A673 (cell line): ENCODE results near the gene OR2T35. TPM values are rescaled to one million over a fixed set of nuclear protein-coding genes. Genes with fewer than 3 reads are reported as not detected.

Source experiments
- BruUV-seq: library from RNA; stranded (reverse); fragments of 400-500 nt; replicated peaks from 2 replicates; lab custom pipeline; 2021; lab: Mats Ljungman, UMichigan
- CTCF ChIA-PET: fragments of 300-600 bp; sonication (Branson Sonifier 250); formaldehyde crosslinking; loops from one replicate; lab custom pipeline; 2022; ENCODE audit warnings: antibody characterized with exemption; lab: Charles Lee
- POLR2A ChIA-PET: fragments of 300-600 bp; sonication (Branson Sonifier 250); formaldehyde crosslinking; loops from one replicate; lab custom pipeline; 2022; ENCODE audit warnings: antibody characterized with exemption; ENCODE audit not compliant: low non-redundant PET; lab: Charles Lee
- DNase-seq: peaks from one replicate; pipeline ENCODE4 v3.0.0-alpha.2; 2015; ENCODE audit warnings: low spot score
- H3K27ac ChIP-seq: fragments of 200-600 bp; sonication (generic); 2 replicates; pipeline ENCODE4 v1.5.1; 2016; ENCODE audit warnings: mixed run types, low read depth, mild to moderate bottlenecking, mixed read lengths, antibody characterized with exemption, low read length; ENCODE audit not compliant: poor library complexity, severe bottlenecking
- H3K27me3 ChIP-seq: fragments of 200-600 bp; sonication (generic); replicated peaks from 2 replicates; pipeline ENCODE4 v1.6.1; 2017; ENCODE audit warnings: mixed run types, low read depth, mild to moderate bottlenecking, mixed read lengths, antibody characterized with exemption, low read length; ENCODE audit not compliant: insufficient read depth, poor library complexity
- H3K36me3 ChIP-seq: fragments of 200-600 bp; sonication (generic); 2 replicates; pipeline ENCODE4 v1.6.1; 2016; ENCODE audit warnings: mixed run types, mild to moderate bottlenecking, mixed read lengths, antibody characterized with exemption, low read length; ENCODE audit not compliant: insufficient read depth, poor library complexity, severe bottlenecking
- H3K4me1 ChIP-seq: fragments of 200-600 bp; sonication (generic); 2 replicates; pipeline ENCODE4 v1.6.1; 2017; ENCODE audit warnings: mixed run types, mild to moderate bottlenecking, mixed read lengths, antibody characterized with exemption, low read length; ENCODE audit not compliant: insufficient read depth, poor library complexity, severe bottlenecking
- H3K4me3 ChIP-seq: fragments of 200-600 bp; sonication (generic); 2 replicates; pipeline ENCODE4 v1.5.1; 2016; ENCODE audit warnings: low read depth, mixed run types, mild to moderate bottlenecking, mixed read lengths, low read length; ENCODE audit not compliant: poor library complexity, severe bottlenecking
- H3K9me3 ChIP-seq: fragments of 200-600 bp; sonication (generic); 2 replicates; pipeline ENCODE4 v1.6.1; 2016; ENCODE audit warnings: mixed run types, low read depth, mild to moderate bottlenecking, mixed read lengths, antibody characterized with exemption, low read length; ENCODE audit not compliant: poor library complexity, severe bottlenecking
- EZH2 ChIP-seq: fragments of 200-600 bp; sonication (generic); IDR thresholded peaks from 2 replicates; pipeline ENCODE4 v1.6.1; 2017; ENCODE audit warnings: borderline replicate concordance, low read depth, mild to moderate bottlenecking, mixed read lengths, antibody characterized with exemption, low read length; ENCODE audit not compliant: poor library complexity, severe bottlenecking
- intact Hi-C: fragments of 100-400 bp; cut with micrococcal nuclease; formaldehyde crosslinking; loops from one replicate; pipeline ENCODE4 v1.10.0; 2022; ENCODE audit not compliant: unreplicated experiment
- total RNA-seq: library from RNA; stranded (reverse); gene quantifications from 2 replicates; pipeline ENCODE4 v1.2.3, GENCODE V29; 2021
- TF ChIP-seq, protein P1 (sequence below): fragments of 300-800, 200-600 bp; sonication (generic); conservative IDR thresholded peaks from 2 replicates; pipeline ENCODE4 v1.5.1; 2017; ENCODE audit warnings: low read depth, mild to moderate bottlenecking, antibody characterized with exemption, low read length, moderate library complexity, mixed read lengths

Gene OR2T35
- total RNA-seq, 1 experiment from 2014 or later = not detected

DNA sequence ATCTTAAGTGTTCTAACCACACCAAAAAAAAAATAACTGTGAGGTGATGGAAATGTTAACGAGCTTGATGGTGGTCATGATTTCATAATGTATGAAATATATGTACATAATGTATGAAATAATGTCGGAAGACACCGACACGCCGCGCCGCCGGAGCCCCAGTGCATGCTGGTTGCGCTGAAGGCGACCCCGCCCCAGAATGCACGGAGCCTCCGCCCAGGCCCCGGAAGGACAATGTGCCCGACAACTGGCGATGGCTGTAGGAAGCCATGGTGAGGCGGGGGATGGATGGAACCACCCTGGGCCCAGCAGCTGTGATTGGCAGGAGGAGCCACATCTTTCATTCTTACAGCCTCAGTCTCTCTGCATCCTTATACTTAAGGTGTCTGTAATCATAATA, 55.0 kb downstream of the OR2T35 start:
- no peaks in the 10 kb centered on the region for H3K36me3 ChIP-seq
- no TSS peak for BruUV-seq
- CTCF ChIA-PET = interaction anchor here (0.5 kb wide), 1 partner anchor 86 kb away, joined by 3 read pairs; no protein-coding TSS in a partner anchor
- H3K27me3 ChIP-seq = no peaks in the 10 kb centered on the region
- POLR2A ChIA-PET = no interaction called here
- no peak for DNase-seq
- intact Hi-C loops = no loop called here
- no peaks in the 10 kb centered on the region for H3K4me1 ChIP-seq
- no peak overlapping the region for H3K27ac ChIP-seq
- no peak overlapping the region for H3K4me3 ChIP-seq
- TF ChIP-seq EZH2 = no peak
- TF ChIP-seq, protein P1, sequence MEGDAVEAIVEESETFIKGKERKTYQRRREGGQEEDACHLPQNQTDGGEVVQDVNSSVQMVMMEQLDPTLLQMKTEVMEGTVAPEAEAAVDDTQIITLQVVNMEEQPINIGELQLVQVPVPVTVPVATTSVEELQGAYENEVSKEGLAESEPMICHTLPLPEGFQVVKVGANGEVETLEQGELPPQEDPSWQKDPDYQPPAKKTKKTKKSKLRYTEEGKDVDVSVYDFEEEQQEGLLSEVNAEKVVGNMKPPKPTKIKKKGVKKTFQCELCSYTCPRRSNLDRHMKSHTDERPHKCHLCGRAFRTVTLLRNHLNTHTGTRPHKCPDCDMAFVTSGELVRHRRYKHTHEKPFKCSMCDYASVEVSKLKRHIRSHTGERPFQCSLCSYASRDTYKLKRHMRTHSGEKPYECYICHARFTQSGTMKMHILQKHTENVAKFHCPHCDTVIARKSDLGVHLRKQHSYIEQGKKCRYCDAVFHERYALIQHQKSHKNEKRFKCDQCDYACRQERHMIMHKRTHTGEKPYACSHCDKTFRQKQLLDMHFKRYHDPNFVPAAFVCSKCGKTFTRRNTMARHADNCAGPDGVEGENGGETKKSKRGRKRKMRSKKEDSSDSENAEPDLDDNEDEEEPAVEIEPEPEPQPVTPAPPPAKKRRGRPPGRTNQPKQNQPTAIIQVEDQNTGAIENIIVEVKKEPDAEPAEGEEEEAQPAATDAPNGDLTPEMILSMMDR = no peak
- H3K9me3 ChIP-seq = no peaks in the 10 kb centered on the region

- ChIA-PET CTCF (no interaction called here), POLR2A (no interaction called here)
- Histone ChIP-seq H3K4me3 (no peak overlapping the region), H3K9me3 (no peaks in the 10 kb centered on the region), H3K27ac (no peak overlapping the region), H3K27me3 (no peaks in the 10 kb centered on the region), H3K36me3 (no peaks in the 10 kb centered on the region), H3K4me1 (no peaks in the 10 kb centered on the region)
- DNase-seq = no peak
- TF ChIP-seq, protein P1 = no peak
- no peak for TF ChIP-seq EZH2
- no TSS peak for BruUV-seq
- intact Hi-C loops = no loop called here
Observed at GRCh38 chr1:248589334-248589733, 55.7 kb downstream of the OR2T35 start.

Other genes starting within 250 kb of the OR2T35 start
- gene OR2T1, start 242.2 kb downstream of the OR2T35 start, total RNA-seq = not detected in 2 replicates
- not detected in 2 replicates for gene OR2T2, start 199.6 kb downstream of the OR2T35 start, total RNA-seq
- not detected in 2 replicates for gene OR2T3, start 171.9 kb downstream of the OR2T35 start, total RNA-seq
- not detected in 2 replicates for gene OR2T5, start 156.7 kb downstream of the OR2T35 start, total RNA-seq
- not detected in 2 replicates for gene OR2G6, start 137.2 kb downstream of the OR2T35 start, total RNA-seq
- gene OR2T29, start 82.5 kb downstream of the OR2T35 start, total RNA-seq = not detected in 2 replicates
- not detected in 2 replicates for gene OR2T34, start 70.5 kb downstream of the OR2T35 start, total RNA-seq
- gene OR2T10, start 47.6 kb downstream of the OR2T35 start, total RNA-seq = not detected in 2 replicates
- gene OR2T11, start 10.2 kb downstream of the OR2T35 start, total RNA-seq = not detected in 2 replicates
- gene OR2T27, start 10.2 kb upstream of the OR2T35 start, total RNA-seq = not detected in 2 replicates
- gene OR14I1, start 57.5 kb upstream of the OR2T35 start, total RNA-seq = not detected in 2 replicates
- gene LYPD8, start 110.5 kb upstream of the OR2T35 start, total RNA-seq = not detected in 2 replicates
- 26.7 and 28.6 TPM in 2 replicates for gene SH3BP5L, start 180.6 kb upstream of the OR2T35 start, total RNA-seq
- gene ZNF672, start 192.9 kb upstream of the OR2T35 start, total RNA-seq = 21.6 and 24.0 TPM in 2 replicates
- gene ZNF692, start 213.8 kb upstream of the OR2T35 start, total RNA-seq = 58.6 and 64.5 TPM in 2 replicates